Dermis lymphatic vessel endothelial cell (primary cell): ENCODE data around the gene ENTHD1. TPM values are rescaled to one million over a fixed set of nuclear protein-coding genes. Genes with fewer than 3 reads are reported as not detected.

ENCODE experiments used
- total RNA-seq: library from RNA; depleted of rRNA; stranded (reverse); fragments of >200 nt; gene quantifications from 2 replicates; pipeline ENCODE4 v1.2.1, GENCODE V29; 2014

The ENTHD1 gene, protein sequence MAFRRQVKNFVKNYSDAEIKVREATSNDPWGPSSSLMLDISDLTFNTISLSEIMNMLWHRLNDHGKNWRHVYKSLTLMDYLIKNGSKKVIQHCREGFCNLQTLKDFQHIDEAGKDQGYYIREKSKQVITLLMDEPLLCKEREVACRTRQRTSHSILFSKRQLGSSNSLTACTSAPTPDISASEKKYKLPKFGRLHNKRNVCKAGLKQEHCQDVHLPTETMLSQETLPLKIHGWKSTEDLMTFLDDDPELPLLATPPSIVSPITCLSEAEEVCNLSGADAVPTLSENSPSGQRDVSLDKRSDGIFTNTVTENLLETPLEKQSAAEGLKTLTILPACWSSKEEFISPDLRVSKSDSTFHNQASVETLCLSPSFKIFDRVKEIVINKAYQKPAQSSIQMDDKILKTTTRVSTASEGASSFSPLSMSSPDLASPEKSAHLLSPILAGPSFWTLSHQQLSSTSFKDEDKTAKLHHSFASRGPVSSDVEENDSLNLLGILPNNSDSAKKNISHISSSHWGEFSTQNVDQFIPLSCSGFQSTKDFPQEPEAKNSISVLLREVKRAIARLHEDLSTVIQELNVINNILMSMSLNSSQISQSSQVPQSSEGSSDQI
- not detected in 2 replicates for total RNA-seq

DNA sequence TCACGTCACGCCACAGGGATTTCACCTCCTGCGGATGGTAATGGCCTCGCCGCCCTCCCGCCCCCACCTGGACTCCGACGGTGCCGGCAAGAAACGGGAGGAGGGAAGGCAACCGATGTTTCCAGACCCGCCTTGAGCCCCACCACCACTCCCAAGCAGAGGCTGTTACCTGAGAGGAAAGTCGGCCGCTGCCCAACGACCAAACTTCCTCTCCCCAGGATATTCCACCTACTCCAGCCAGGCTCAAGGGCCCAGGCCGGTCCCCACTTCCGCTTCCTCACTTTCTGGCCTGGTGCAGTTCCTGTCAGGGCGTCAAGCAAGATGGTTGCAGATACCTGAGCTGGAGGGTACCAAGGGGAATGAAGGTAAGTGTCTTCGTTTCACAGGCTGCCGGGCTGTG, at the start of gene ENTHD1:
ENTHD1 (minus strand) TSS at position 235 of the 400 bp plus-strand sequence. CDS start 6,012 bp downstream, outside the sequence.

DNA sequence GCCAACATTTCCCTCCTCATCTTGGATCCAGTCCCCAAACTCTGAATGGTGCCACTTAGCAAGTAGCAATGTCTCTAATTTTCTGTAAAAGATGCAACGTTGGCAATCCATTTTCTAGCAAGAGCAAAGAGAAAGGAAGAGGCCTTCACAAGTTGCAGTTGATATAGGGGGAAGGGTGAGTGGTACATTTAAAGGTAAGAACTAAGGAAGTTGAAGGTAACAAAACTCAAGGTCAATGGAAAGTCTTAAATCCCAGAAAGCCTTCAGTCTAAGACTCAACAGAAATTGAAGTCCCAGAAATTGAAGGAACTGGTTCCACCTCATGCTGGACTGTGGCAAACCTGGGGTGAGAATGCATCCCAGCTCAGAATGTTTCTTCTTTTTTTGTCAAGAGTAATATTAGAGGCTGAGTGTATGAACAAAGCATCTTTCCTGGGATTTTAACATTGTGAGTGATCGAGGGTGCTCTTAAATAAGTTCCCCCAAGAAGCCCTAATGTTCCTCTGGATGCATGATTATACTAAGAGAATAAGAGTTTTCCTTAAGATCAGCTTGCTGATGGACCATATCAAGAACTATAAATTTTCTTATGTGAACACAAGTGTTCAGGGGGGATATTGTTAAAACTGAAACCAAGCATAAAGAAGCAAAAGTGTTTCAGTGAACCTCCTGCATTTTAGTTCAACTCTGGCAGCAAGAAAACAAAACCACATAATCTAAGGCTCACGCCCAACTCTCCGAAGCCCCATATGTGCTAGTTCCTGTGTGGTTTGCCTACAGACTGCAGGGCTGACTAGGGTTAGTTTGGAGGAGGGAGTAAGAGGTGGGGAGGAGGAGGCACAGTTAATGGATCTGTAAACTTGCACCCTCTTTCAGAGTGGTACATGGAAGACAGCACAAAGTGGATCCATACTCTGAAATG, 7.0 kb upstream of the ENTHD1 start, which contains the start of gene GRAP2:
GRAP2 (plus strand) TSS at position 779 of the 922 bp plus-strand sequence. CDS start 46,023 bp downstream, outside the sequence.

Other genes with a start within 250 kb of the ENTHD1 start
- gene GRAP2, start 7.3 kb upstream of the ENTHD1 start, total RNA-seq = not detected in 2 replicates
- not detected in 2 replicates for gene TMA7B, start 66.6 kb upstream of the ENTHD1 start, total RNA-seq
- gene FAM83F, start 101.2 kb upstream of the ENTHD1 start, total RNA-seq = not detected in 2 replicates